Cardiac fibroblast (primary cell): Measurements from ENCODE around the gene PAF1.
A peak's percentile ranks its signal among the peaks of the same experiment; 100 is the strongest.

Source experiments
- DNase-seq, 2 donors: peaks; one replicate each; pipeline versions ENCODE4 v3.0.0 to v3.0.0-alpha.2; 2010; ENCODE audit warnings: low read depth in 2 of 2
- H3K4me3 ChIP-seq, 2 donors: replicated peaks in 1 of 2; 1 replicate in 1 of 2; 2 replicates in 1 of 2; pipeline ENCODE4 v1.5.1; 2011; ENCODE audit warnings: low read depth in 2 of 2, low read length in 2 of 2, mild to moderate bottlenecking in 2 of 2, moderate library complexity in 1 of 2
- TF ChIP-seq, protein P1 (sequence below): IDR thresholded peaks from one replicate; pipeline ENCODE4 v1.5.1; 2011; ENCODE audit warnings: low read depth, mild to moderate bottlenecking, low read length, inconsistent platforms

The PAF1 gene

DNA sequence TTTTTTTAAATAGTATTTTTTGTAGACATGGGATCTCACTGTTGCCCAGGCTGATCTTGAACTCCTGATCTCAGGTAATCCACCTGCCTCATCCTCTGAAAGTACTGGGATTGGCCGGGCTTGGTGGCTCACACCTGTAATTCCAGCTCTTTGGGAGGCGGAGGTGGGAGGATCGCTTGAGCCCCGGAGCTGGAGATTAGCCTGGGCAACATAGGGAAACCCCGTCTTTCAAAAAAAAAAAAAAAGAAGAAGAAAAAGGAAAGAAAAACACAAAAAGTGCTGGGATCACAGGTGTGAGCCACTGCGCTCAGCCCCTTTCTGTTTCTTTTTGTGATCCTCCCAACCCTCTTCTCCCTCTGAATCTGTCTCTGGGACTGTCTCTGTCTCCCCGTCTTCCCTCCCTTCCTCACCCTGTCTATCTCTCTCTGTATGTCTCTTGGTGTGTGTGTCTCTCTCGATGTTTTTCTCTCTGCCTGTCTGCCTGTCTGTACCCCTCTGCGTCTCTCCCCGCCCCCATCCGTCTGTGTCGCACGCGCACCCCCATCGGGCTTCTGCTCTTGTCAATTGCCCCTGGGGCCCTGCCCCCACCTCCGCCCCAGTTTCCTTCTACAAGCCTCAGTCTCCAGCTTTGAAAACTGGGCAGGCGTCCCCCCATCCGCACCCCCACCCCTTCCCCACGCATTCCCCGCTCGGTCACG, 15.2 kb upstream of the PAF1 start:
- TF ChIP-seq, protein P1, sequence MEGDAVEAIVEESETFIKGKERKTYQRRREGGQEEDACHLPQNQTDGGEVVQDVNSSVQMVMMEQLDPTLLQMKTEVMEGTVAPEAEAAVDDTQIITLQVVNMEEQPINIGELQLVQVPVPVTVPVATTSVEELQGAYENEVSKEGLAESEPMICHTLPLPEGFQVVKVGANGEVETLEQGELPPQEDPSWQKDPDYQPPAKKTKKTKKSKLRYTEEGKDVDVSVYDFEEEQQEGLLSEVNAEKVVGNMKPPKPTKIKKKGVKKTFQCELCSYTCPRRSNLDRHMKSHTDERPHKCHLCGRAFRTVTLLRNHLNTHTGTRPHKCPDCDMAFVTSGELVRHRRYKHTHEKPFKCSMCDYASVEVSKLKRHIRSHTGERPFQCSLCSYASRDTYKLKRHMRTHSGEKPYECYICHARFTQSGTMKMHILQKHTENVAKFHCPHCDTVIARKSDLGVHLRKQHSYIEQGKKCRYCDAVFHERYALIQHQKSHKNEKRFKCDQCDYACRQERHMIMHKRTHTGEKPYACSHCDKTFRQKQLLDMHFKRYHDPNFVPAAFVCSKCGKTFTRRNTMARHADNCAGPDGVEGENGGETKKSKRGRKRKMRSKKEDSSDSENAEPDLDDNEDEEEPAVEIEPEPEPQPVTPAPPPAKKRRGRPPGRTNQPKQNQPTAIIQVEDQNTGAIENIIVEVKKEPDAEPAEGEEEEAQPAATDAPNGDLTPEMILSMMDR = no peak
- no peak for DNase-seq
- H3K4me3 ChIP-seq = peak overlapping the region; percentile 39 to 96

DNA sequence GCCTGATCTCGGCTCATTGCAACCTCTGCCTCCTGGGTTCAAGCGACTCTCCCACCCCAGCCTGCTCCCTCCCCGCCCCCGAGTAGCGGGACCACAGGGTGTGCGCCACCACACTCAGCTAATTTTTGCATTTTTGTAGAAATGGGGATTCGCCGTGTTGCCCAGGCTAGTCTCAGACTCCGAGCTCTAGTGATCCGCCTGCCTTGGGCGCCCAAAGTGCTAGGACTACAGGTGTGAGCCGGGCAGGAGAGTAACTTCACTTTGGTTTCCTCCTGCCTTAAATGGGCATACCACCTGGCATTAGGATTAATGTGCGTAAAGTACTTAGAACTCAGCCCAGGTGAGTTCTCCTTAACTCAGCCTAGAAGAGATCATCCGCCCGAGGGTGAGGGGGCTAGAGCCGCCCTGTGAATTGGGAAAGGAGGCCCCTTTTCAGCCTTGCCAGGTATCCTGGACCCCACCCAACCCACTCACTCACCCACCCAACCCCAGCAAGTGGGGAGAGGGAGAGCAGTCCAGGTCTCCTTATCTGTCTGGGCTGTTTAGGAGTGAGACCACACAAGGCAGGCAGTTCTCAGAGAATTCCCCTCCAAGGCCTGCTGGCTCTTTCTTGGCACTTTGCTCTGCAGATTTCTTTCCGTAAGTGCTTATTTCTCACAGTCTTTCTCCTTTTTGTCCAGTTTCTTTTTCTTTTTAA, 14.5 kb upstream of the PAF1 start:
- no peak for DNase-seq
- no peak overlapping the region for H3K4me3 ChIP-seq
- TF ChIP-seq, protein P1 = no peak

DNA sequence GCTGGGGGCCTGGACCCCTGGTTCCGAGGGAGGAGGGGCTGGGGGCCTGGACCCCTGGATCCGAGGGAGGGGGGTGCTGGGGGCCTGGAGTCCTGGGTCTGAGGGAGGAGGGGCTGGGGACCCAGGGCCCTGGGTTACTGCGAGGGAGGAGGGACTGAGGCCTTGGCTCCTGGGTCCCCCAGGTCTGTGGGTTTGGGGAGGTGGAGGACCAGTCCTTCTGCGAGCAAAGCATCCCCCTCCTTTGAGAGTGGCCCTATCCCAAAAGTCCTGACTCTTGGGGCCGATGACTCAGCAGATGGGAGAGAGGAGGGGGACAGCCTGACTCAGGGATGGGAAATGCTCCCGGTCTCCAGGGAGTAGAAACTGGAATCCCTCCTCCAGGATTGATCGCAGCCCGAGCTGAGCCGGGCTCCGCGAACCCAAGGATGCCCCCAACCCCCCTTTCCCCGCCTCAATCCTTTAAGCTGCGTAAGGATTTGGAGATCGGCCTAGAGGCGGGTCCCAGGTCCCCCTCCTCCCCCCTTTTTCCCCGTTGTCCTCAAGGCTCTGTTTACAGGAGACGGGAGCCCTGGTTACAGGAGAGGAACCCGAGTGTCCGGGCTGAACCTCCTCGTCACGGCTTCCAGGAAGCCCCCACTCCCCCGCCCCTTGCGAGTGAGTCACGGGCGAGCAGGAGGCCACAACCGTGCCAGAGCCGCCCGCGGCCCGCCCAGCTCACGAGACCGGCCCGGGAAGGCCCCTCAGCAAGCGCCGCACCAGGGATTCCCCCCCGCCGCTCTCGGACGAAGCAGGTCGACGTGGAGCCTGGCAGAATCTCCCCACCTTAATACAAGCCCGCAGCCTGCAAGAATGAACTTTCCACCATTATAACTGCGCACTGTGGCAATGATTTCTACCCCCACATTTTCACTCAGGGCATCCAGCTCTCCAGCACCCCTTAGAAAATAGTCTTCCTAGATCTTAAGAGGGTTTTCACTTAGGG, 12.7 kb upstream of the PAF1 start:
- peak; percentile 98 to 100 for DNase-seq
- peak overlapping the region; percentile 35 to 47 for H3K4me3 ChIP-seq
- TF ChIP-seq, protein P1 = no peak

DNA sequence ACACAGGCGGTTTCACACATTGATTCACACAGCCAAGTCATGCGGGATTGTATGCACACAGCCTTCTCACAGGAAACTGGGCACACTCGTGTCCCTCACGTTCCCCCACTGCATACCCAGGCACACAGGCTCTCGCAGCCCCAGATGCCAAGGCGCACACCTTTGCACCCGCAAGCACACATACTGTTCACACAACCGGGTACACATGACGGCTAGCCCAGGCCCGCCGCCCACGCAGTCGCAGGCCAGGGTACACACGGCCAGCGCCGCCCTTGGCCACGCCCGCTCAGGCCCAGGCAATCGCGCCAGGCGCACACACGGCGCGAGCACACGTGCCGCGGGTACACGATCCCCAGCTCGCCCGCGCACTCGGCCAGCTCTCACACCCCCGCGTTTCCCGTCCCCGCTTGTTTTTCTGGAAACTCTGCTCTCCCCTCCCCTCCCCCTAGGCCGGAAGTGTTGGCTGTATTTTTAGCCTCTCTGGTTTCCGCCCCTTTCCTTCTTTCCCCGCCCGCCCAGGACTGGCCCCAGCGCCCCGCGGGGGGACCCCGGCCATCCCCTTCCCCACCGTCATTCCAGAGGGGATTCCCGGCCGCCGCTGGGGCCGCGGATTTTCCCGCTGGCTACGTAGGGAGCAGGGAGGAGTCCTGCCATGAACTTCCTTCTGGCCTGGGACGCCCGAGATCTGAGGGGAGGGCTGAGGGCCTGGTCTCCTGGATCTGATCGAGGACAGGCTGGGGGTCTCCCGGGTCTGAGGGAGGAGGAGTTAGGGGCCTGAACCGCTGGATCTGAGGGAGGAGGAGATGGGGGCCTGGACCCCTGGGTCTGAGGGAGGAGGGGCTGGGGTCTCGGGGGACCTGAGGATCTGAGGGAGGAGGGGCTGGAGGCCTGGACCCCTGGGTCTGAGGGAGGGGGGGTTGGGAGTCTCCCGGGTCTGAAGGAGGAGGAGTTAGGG, 11.7 kb upstream of the PAF1 start:
- peak; percentile 91 to 98 for DNase-seq
- TF ChIP-seq, protein P1 = no peak
- H3K4me3 ChIP-seq = peak overlapping the region; percentile 35 to 47

DNA sequence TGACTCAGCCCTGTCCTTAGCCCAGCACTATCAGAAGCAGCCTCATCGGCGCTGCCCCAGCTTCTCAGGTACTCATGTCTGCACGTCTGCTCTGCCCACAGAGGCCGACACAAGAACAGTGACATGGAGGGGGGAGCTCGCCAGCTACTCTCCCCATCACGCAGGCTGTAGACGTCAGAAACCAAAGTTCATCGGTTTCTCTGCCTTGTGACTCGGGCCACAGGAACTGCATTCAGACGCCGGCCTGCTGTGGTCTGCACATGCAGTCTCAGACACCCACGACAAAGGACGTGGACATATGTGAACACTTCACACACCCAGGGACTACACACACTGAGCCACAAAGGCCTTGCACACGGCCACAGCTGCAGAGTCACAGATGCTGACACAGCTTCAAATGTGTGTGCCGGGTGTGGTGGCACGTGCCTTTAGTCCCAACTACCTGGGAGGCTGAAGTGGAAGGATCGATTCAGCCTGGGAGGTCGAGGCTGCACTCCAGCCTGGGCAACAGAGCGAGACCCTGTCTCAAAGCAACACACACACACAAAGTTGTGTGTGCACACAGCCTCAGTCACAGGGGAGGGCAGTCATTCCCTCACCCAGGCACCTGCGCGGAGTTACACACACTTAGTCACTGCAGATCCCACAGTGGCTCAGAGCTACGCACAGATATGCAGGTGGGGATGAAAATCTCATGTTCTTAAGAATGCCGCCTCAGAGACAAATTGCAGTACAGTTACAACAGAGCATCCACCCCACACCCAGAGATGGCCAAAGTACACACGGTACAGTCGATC, 10.8 kb upstream of the PAF1 start:
- peak; percentile 79 to 88 for DNase-seq

More for the DNA sequence above, 10.8 kb upstream of the PAF1 start:
- TF ChIP-seq, protein P1 = no peak
- no peak overlapping the region for H3K4me3 ChIP-seq
